Embryonic facial prominence (tissue), 1 donor: ENCODE results near the gene STPG2.
"Not testable (repeated sequence)": the region's sequence is repeated elsewhere in the genome, so short reads cannot be mapped to it uniquely, and the experiment has no call there.

ENCODE experiments used
- DNase-seq: peaks from one replicate; pipeline ENCODE4 v3.0.0-alpha.2; 2016; ENCODE audit errors: extremely low spot score

The STPG2 gene

DNA sequence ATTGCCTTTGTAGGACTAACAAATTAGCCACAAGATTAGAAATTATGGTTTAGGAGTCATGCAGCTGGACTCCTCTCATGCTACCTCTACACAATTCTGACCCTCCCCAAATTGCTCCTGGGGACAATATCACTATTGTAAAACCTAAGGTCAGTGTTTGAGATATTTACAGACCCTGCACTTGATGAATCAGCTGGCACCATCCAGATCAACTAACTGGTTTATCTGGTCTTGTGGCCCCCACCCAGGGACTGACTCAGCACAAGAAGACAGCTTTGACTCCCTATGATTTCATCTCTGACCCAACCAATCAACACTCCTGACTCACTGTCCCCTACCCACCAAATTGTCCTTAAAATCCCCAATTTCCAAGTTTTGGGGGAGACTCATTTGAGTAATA lies 192.4 kb downstream of the STPG2 start:
- DNase-seq = no peak

GRCh38 chr4:97942951-97943350 lies 200.3 kb downstream of the STPG2 start:
- DNase-seq = no peak

DNA sequence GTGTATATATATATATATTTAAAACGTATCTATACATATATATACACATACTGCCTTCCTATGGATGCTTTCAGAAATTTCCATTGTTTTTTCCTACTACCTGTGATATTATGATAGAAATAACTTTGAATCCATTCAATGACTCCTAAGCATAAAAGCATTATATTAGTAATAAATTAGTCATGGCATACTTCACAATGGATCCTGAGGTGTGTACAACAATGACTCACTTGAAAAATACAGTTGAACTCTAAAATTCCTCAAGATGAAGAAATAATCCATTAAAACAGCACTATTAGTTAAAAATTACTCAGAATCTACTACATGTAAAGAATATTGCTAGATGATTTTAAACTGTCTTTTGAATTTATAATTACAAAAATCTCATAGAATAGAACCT lies 201.1 kb downstream of the STPG2 start:
- no peak for DNase-seq

GRCh38 chr4:97938141-97938540 lies 205.1 kb downstream of the STPG2 start:
- no peak for DNase-seq

- no peak for DNase-seq
These were observed 218.8 kb downstream of the STPG2 start for GRCh38 chr4:97924341-97924958.

GRCh38 chr4:97923096-97923495 lies 220.2 kb downstream of the STPG2 start:
- DNase-seq = no peak

DNA sequence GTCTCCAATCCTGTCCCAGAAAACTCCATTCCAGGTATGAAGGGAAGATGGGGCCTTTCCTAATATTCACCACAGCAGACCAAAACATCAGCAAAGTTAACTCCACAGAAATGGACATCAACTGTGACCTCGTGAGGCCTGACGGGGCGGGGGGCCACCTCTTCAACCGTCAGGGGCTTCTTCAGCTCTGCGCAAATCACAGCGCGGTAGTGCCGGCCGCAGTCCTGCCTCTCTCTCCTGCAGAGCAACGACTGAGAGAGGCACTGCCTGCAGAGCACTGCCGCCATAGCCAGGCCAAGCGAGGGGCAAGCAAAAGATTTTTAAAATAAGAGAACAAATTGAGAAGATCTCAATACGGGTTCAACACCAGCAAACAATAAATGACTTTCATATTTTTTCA lies 226.2 kb downstream of the STPG2 start:
- DNase-seq = no peak

- no peak for DNase-seq
These were observed 231.1 kb downstream of the STPG2 start for GRCh38 chr4:97912156-97912555.

DNA sequence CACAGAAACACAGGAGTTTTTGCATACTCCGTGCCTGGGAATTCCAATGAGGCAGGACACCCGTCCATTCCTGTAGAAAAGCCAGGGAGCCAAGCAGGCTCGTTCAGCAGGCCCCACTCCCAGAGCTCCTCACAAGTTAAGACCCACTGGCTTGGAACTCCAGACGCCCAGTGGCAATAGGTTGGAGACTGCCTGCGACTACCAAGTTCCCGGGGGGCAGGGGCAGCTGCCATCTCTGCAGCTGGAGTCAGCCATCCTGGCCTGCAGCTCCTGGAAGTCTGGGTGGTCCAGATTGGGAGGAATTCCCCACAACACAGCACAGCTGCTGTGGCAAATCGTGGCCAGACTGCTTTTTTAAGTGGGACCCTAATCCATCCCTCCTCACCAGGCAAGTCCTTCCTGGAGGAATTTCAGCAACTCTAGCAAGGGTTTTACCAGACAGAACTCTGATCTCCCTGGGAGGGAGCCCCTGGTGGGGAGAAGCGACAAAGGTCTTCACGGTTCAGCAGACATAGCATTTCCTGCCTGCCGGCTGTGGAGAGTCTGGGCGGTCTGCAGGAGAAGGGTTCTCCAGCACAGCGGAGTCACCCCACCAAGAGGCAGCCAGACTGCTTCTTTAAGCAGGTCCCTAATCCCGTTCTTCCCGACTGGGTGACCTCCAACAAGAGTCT lies 231.9 kb downstream of the STPG2 start:
- DNase-seq = no peak

DNA sequence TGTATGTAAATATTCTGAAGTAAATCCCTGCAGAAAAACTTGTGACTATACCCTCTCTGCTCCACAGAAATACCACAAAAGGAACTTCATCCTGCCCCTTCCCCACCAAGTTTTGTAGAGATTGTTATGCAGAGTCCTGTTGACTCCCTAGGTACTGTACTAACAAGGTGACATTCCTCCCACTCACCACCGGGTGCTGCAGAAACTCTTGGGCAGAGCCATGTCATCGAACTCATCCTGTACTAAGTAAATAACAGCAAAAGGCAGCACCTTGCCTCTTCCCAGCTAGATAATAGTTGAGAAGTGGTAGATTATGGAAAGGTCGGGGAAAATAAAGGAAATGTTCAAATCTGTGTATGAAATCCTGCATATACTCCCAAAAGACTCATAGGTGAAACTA lies 233.3 kb downstream of the STPG2 start:
- DNase-seq = no peak

DNA sequence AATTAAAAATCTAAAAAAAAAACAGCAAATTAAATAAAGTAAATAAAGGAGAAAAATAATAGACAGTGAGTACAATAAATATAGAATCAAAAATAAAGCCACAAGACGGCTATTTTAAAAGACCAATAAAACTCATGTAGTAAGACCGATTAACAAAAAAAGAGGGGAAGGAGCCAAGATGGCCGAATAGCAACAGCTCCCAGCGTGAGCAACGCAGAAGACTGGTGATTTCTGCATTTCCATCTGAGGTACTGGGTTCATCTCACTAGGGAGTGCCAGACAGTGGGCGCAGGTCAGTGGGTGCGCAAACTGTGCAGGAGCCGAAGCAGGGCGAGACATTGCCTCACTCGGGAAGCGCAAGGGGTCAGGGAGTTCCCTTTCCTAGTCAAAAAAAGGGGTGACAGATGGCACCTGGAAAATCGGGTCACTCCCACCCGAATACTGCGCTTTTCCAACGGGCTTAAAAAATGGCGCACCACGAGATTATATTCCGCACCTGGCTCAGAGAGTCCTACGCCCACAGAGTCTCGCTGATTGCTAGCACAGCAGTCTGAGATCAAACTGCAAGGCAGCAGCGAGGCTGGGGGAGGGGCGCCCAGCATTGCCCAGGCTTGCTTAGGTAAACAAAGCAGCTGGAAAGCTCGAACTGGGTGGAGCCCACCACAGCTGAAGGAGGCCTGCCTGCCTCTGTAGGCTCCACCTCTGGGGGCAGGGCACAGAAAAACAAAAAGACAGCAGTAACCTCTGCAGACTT lies 239.7 kb downstream of the STPG2 start:
- DNase-seq = not testable (repeated sequence)

DNA sequence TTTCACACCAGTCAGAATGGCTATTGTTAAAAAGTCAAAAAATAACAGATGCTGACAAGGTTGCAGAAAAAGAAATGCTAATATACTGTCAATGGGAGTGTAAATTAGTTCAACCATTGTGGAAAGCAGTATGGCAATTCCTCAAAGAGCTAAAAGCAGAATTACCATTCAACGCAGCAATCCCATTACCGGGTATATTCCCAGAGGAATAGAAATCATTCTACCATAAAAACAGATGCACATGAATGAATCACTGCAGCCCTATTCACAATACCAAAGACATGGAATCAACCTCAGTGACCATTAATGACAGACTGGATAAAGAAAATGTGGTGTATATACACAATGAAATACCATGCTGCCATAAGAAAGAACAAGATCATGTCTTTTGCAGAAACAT lies 243.0 kb downstream of the STPG2 start:
- DNase-seq = no peak

DNA sequence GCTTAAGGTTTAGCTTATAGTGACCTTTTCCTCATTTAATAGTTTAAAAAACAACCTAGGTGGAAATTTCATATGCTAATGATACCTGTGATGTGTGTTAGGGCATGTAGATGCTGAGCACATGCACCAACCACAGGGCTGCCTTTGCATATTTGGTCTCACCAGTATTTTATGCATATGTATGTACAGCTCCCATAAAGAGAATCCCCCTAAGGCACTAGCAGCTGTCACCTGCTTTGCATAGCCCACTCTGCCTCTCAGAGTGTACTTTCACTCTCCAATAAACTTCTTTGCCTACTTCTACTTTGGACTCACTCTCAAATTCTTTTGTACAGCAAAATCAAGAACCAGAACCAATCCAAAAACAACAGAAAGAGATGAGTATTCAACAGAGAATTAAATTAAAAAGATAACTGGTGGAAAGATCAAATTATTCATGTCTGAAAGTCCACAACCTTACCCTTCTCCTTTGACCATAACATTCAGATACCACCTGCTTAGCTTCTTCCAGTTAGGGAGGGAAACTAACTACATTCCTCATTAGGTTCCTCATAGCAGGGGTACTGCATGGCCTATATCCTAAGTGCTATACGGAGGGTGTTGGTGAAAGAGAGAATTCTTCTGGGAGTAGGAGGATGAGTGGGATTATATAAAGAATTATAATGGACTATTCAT lies 250.5 kb downstream of the STPG2 start:
- DNase-seq = no peak

DNA sequence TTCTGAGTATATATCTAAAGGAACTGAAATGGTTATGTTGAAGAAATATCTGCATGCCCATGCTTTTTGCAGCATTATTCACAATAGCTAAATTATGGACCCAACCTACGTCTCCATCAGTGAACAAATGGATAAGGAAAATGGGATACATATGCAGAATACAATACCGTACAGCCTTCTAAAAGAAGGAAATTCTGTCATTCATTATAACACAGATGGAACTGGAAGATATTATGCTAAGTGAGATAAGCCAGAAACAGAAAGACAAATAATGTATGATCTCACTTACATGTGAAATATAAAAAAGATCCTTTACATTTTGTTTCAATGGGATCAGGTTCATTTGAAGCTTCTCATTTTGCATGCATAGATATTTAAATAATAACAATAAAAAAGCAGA lies 263.3 kb downstream of the STPG2 start:
- no peak for DNase-seq

DNA sequence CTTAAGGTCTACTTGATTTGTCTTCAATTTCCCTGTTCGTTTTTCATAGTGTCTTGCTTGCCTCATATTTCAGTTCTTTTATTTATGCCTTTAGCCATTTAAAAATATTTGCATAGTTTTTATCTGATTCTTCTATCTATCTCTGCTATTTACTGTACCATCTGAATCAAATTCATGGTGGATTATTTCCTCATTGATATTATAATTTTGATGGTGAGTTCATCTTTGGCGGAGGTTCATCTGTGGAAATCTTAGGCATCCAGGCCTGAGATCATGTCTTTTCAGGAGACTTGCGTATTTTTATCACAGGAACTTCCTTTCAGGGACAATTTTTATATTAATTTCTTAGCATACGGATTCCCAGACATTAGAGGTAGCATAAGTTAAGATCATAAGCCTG lies 275.2 kb downstream of the STPG2 start:
- no peak for DNase-seq

DNA sequence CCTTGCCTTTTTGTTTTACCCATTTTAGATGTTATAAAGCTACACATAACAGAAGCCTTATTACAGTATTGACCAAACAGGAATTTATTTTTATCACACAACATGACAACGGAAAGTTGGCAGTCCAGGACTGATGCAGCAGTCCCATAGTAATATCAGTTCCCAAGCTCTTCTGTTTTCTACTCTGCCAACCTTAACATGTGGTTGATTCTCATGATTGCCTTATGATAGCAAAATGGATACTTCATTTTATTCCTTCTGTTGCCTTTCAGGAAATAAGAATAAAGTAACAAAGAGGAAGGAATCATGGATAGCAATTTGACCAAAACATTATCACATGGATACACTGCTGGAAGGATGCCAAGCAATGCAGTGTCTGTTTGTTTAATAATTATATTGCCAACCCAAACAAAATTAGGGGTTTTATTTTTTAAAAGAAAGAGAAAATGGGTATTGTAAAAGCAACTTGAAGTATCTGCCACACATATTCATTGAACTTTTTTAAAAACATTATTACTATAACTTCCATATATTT lies 275.7 kb downstream of the STPG2 start:
- no peak for DNase-seq

GRCh38 chr4:97866821-97867556 lies 276.3 kb downstream of the STPG2 start:
- DNase-seq = no peak

DNA sequence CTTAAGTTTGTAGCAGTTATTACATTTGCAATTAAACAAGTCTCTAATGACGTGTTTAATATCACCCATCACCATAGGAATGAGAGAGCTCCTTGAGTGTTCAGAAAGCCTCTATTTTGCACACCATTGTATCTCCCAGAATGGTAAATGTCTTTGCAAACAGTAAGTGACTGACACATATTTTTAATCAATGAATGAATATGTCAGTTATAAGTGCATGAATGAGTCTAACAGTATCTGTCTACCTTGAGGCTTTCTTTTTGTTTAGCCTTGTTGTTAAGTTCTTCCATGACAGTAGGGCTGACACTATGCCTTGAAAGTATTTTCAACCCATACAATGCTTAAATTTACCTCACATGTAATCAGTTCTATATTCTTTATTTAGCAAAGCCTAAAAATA lies 292.2 kb downstream of the STPG2 start:
- DNase-seq = no peak

GRCh38 chr4:97845758-97846157 lies 297.5 kb downstream of the STPG2 start:
- no peak for DNase-seq

DNA sequence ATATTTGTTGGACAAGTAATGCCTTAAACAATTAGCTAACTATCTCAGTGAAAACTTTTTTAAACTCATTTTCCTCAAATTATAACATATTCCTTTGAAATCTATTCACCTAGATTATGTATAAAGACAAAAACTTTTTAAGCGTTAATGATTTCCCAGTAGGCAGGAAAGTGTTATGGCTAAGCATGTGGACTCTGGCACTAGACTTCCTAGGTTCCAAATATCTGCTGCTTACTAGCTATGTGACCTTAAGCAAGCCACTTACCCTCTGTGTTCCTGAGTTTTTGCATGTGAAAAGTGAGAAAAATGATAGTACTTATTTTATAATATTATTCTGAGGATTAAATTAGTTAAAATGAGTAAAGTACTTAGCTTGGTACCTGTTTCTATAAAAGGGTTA lies 301.8 kb downstream of the STPG2 start:
- DNase-seq = no peak

DNA sequence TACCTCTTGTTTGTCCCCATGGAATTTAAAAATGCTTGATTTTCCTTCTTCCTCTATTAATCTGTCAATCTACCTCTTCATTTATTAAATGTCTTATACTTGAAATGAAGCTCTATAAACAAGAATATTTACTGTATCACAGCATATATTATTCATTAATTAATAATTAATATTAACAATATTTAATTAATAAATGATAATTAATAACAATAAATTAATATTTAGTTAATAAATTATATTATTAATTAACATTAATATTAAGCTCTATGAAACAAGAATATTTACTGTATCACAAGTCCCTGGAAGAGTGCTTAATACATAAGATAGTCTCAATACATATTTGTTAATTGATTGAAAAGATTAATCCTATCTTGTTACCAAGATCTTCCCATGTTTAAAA lies 306.6 kb downstream of the STPG2 start:
- no peak for DNase-seq

GRCh38 chr4:97828646-97829045 lies 314.6 kb downstream of the STPG2 start:
- no peak for DNase-seq
